Stimulated activated CD4-positive, alpha-beta T cell treated with anti-CD3 and anti-CD28 coated beads, Interleukin-4, amount 100 ng/mL, for 4 hours (primary cell): ENCODE results near the gene UPF2.
"Not testable (repeated sequence)": the region's sequence is repeated elsewhere in the genome, so short reads cannot be mapped to it uniquely, and the experiment has no call there.

Experiments
- DNase-seq, 2 experiments: peaks; one replicate each; pipeline ENCODE4 v3.0.0-alpha.2; 2020

UPF2 gene

GRCh38 chr10:11901454-11901832 is 141.2 kb downstream of the UPF2 start:
- no peak for DNase-seq

- no peak for DNase-seq
Measured at GRCh38 chr10:11901036-11901301, 141.6 kb downstream of the UPF2 start.

- DNase-seq = no peak
Measured at GRCh38 chr10:11899067-11899876, 143.3 kb downstream of the UPF2 start.

GRCh38 chr10:11898372-11899066 is 144.1 kb downstream of the UPF2 start:
- no peak for DNase-seq

GRCh38 chr10:11898033-11898371 is 144.6 kb downstream of the UPF2 start:
- no peak for DNase-seq

GRCh38 chr10:11896549-11897200 is 145.9 kb downstream of the UPF2 start:
- no peak for DNase-seq

- no peak for DNase-seq
Measured at GRCh38 chr10:11895598-11895997, 147.0 kb downstream of the UPF2 start.

- DNase-seq = no peak
Measured at GRCh38 chr10:11895108-11895466, 147.5 kb downstream of the UPF2 start.

- DNase-seq = no peak
Measured at GRCh38 chr10:11894381-11895107, 148.1 kb downstream of the UPF2 start.

- no peak for DNase-seq
Measured at GRCh38 chr10:11893749-11894278, 148.8 kb downstream of the UPF2 start.

GRCh38 chr10:11891776-11892486 is 150.7 kb downstream of the UPF2 start:
- no peak for DNase-seq

- DNase-seq = not testable (repeated sequence)
Measured at GRCh38 chr10:11889263-11889662, 153.3 kb downstream of the UPF2 start.

GRCh38 chr10:11887381-11888227 is 155.0 kb downstream of the UPF2 start:
- no peak for DNase-seq

- DNase-seq = no peak
Measured at GRCh38 chr10:11886851-11887250, 155.8 kb downstream of the UPF2 start.

- no peak for DNase-seq
Measured at GRCh38 chr10:11886138-11886474, 156.5 kb downstream of the UPF2 start.

GRCh38 chr10:11885437-11886137 is 157.0 kb downstream of the UPF2 start:
- no peak for DNase-seq

- no peak for DNase-seq
Measured at GRCh38 chr10:11884706-11885423, 157.7 kb downstream of the UPF2 start.

GRCh38 chr10:11882646-11883375 is 159.8 kb downstream of the UPF2 start:
- no peak for DNase-seq

- DNase-seq = no peak
Measured at GRCh38 chr10:11881477-11882417, 160.9 kb downstream of the UPF2 start.
